ENCODE results near the gene TMEM61.
A peak's percentile ranks its signal among the peaks of the same experiment; 100 is the strongest.
"Not testable (repeated sequence)": the region's sequence is repeated elsewhere in the genome, so short reads cannot be mapped to it uniquely, and the experiment has no call there.

TMEM61 gene

GRCh38 chr1:55005351-55006140 is 25.1 kb downstream of the TMEM61 start:
- no peak for DNase-seq

- no peak for DNase-seq
These were observed 26.5 kb downstream of the TMEM61 start for GRCh38 chr1:55006931-55007330.

- no peak for DNase-seq
These were observed 27.2 kb downstream of the TMEM61 start for GRCh38 chr1:55007625-55008024.

- DNase-seq, result no peak
These were observed 29.9 kb downstream of the TMEM61 start for GRCh38 chr1:55010194-55010886.

DNA sequence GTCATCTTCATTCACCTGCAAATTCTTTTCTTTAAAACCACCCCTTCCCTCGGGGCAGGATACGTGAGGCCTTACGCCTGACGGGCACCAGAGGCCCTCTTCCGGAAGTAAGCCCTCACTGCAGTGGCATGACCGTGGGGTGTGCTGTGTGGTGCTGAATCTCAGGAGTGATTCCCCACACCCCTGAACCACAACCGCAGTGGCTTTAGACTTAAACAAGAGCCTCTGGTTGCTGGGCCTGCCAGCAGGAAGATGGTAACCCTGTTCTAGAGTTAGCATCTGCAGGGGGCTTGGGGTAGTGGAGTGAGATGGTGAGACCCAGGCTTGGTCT is 30.4 kb downstream of the TMEM61 start:
- DNase-seq, result no peak

DNA sequence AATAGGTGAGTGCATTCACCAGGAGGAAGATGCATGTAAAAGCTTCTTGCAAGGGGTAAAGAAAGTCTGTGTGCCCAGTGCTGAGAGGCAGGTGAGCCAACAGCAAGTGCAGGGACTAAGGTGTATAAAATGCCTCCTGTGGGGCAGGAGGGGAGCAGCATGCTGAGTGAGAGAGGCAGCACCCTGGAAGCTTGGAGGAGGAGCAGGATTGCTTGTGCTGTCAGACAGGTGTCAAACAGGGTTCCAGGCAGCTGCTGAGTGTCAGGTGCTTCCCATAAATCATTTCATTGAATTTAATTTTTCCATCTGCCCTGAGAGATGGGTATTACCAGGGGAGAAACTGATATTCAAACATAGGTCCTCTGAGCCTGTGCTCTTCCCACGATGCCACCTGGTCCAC is 32.2 kb downstream of the TMEM61 start:
- DNase-seq, result no peak

DNA sequence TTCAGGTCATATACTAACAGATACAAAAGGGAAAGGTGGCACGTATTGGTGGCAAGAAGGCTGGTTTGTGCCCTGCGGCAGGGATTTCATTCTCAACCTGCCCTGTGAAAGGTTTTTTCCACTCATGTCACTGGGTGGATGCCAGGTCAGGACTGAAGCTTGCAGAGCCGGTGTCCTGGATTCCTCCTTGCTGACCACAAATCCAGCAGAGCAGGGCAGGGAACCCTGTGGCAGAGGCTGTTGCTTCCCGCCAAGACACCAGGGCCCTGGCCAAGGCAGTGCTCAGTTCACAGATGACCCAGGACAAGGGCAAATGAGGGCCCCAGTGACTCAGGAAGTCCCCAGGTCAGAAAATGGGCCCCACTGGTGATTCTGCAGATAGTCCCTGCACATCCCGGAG is 34.7 kb downstream of the TMEM61 start:
- DNase-seq, result no peak

GRCh38 chr1:55015731-55016620 is 35.5 kb downstream of the TMEM61 start:
- DNase-seq, result no peak

GRCh38 chr1:55018395-55018794 is 38.0 kb downstream of the TMEM61 start:
- DNase-seq, result no peak

GRCh38 chr1:55021942-55022546 is 41.6 kb downstream of the TMEM61 start:
- DNase-seq, result peak; percentile 67

DNA sequence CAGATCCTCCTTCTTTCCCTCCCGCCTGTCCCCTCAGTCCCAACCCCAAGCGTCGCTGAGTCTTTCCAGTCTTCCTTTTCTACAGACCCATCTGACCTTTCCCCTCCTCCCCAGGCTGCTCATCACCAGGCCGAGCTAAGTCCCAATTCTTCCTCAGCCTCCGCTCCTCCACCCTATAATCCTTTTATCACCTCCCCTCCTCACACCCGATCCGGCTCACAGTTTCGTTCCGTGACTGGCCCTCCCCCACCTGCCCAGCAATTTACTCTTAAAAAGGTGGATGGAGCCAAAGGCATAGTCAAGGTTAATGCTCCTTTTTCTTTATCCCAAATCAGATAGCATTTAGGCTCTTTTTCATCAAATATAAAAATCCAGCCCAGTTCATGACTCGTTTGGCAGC is 43.7 kb downstream of the TMEM61 start:
- not testable (repeated sequence) for DNase-seq

- DNase-seq, result not testable (repeated sequence)
These were observed 46.3 kb downstream of the TMEM61 start for GRCh38 chr1:55026682-55027081.

DNA sequence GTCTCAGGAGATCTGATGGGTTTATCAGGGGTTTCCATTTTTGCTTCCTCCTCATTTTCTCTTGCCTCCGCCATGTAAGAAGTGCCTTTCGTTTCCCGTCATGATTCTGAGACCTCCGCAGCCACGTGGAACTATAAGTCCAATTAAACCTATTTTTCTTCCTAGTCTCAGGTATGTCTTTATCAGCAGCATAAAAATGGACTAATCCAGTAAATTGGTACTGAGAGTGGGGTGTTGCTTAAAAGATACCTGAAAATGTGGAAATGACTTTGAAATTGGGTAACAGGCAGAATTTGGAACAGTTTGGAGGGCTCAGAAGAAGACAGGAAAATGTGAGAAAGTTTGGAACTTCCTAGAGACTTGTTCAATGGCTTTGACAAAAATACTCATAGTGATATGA is 50.7 kb downstream of the TMEM61 start:
- not testable (repeated sequence) for DNase-seq

GRCh38 chr1:55033265-55033614 is 52.8 kb downstream of the TMEM61 start:
- no peak for DNase-seq

DNA sequence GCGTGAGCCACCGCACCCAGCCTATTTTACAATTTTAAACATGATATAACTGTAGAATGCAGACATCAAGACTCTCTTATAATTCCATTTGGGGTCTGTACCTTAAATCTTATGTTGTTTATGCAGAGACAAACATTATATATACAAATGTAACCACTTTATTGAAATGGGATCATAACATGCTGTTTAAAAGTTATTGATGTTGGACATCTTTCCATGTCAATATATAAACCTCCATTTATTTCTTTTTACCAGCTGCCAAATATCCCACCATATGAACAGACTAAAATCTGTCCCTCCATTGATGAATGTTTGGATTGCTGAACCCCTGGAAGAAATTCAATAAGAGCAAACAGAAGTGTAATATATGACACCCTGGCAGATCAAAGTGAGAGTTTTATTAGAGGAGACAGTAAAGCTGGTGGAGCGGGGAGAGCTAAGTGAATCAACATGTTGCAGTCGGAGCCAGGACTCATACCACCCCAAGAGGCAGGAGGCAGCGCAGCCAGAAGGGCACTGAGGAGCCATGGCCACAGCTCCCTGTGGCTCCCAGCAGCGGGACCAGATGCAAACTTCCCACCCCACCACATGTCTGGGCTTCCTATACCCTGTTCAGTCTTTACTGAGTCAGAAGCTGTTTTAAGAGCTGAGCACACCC is 54.2 kb downstream of the TMEM61 start:
- DNase-seq, result no peak

- no peak for DNase-seq
These were observed 55.5 kb downstream of the TMEM61 start for GRCh38 chr1:55035904-55036303.

GRCh38 chr1:55037733-55038551 is 57.5 kb downstream of the TMEM61 start:
- no peak for DNase-seq

DNA sequence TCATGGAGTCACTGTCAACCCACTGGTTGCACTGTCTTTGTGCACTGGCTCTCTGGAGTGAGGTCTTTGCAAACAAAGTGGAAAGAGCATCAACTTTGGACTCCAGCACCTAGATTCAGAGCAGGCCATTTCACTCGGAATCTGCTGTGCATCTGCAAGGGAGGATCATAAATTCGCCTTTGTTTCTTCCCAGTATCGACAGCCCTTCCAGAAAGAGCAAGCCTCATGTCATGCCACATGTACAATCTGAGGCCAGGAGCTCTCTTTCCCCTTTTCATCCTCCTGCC is 58.1 kb downstream of the TMEM61 start:
- DNase-seq, result no peak

DNA sequence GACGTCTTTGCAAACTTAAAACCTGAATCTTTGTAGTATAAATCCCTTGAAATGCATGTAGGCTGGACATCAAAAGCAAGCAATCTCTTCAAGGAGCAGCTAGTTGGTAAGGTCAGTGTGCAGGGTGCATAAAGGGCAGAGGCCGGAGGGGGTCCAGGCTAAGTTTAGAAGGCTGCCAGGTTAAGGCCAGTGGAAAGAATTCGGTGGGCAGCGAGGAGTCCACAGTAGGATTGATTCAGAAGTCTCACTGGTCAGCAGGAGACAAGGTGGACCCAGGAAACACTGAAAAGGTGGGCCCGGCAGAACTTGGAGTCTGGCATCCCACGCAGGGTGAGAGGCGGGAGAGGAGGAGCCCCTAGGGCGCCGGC is 58.5 kb downstream of the TMEM61 start:
- DNase-seq, result no peak

- DNase-seq, result no peak
These were observed 59.1 kb downstream of the TMEM61 start, which contains the start of gene PCSK9 for GRCh38 chr1:55039342-55040082. TSS of gene PCSK9 (plus strand) at chr1:55039548. CDS start at chr1:55039838, 290 bp downstream.
